Ishikawa (cell line): ENCODE results near the gene C5AR2.

Experiments used
- RAD21 ChIP-seq: IDR thresholded peaks from 2 replicates; pipeline ENCODE4 v1.6.1; 2012; ENCODE audit warnings: low read depth
- TCF12 ChIP-seq: IDR thresholded peaks from 2 replicates; pipeline ENCODE4 v1.6.1; 2012; ENCODE audit warnings: low read depth

GRCh38 chr19:47339196-47339880 lies 7.4 kb downstream of the C5AR2 start:
- TF ChIP-seq RAD21 (no peak), TCF12 (no peak)
